ENCODE data around the gene HNRNPL. TPM values are rescaled to one million over a fixed set of nuclear protein-coding genes. Genes with fewer than 3 reads are reported as not detected.
"Not testable (repeated sequence)": the region's sequence is repeated elsewhere in the genome, so short reads cannot be mapped to it uniquely, and the experiment has no call there.

HNRNPL gene
- total RNA-seq, 1 donor from 2014 or later, result 572 TPM

- intact Hi-C loops (cut with micrococcal nuclease), result loop anchor here (1.0 kb wide), 3 partner anchors 18 to 141 kb away; partner anchors contain the start of gene ECH1
These were observed 20.2 kb upstream of the HNRNPL start for GRCh38 chr19:38869836-38870607.

- intact Hi-C loops (cut with micrococcal nuclease), result loop anchor here (1.0 kb wide), 2 partner anchors 17 to 140 kb away; no protein-coding TSS in a partner anchor
These were observed 19.5 kb upstream of the HNRNPL start for GRCh38 chr19:38869160-38869835.

- intact Hi-C loops (cut with micrococcal nuclease), result no loop called here
These were observed 18.8 kb upstream of the HNRNPL start for GRCh38 chr19:38868551-38868950.

GRCh38 chr19:38867171-38867780, 17.5 kb upstream of the HNRNPL start:
- intact Hi-C loops (cut with micrococcal nuclease), result no loop called here

GRCh38 chr19:38862321-38863059, 12.7 kb upstream of the HNRNPL start:
- intact Hi-C loops (cut with micrococcal nuclease), result no loop called here

- intact Hi-C loops (cut with micrococcal nuclease), result no loop called here
These were observed 11.6 kb upstream of the HNRNPL start for GRCh38 chr19:38861368-38861767.

GRCh38 chr19:38859631-38860204, 9.9 kb upstream of the HNRNPL start:
- intact Hi-C loops (cut with micrococcal nuclease), result not testable (repeated sequence)

GRCh38 chr19:38856813-38857212, 7.0 kb upstream of the HNRNPL start:
- intact Hi-C loops (cut with micrococcal nuclease), result no loop called here

GRCh38 chr19:38855751-38856150, 6.0 kb upstream of the HNRNPL start:
- intact Hi-C loops (cut with micrococcal nuclease), result not testable (repeated sequence)

- intact Hi-C loops (cut with micrococcal nuclease), result loop anchor here (5.0 kb wide), 2 partner anchors 208 to 453 kb away; partner anchors contain the start of genes ACTN4 and FAM98C
These were observed 5.2 kb upstream of the HNRNPL start for GRCh38 chr19:38854961-38855360.

GRCh38 chr19:38853214-38853613, 3.4 kb upstream of the HNRNPL start:
- intact Hi-C loops (cut with micrococcal nuclease), result loop anchor here (5.0 kb wide), 2 partner anchors 206 to 451 kb away; partner anchors contain the start of genes ACTN4 and FAM98C

GRCh38 chr19:38852231-38853044, 2.7 kb upstream of the HNRNPL start:
- intact Hi-C loops (cut with micrococcal nuclease), result loop anchor here (1.0 to 5.0 kb wide), 3 partner anchors 17 to 450 kb away; partner anchors contain the start of genes ACTN4 and FAM98C

- intact Hi-C loops (cut with micrococcal nuclease), result loop anchor here (1.0 to 5.0 kb wide), 3 partner anchors 18 to 449 kb away; partner anchors contain the start of genes ACTN4 and FAM98C
These were observed 1.9 kb upstream of the HNRNPL start for GRCh38 chr19:38851622-38852230.

- intact Hi-C loops (cut with micrococcal nuclease), result loop anchor here (1.0 to 5.0 kb wide), 6 partner anchors 20 to 449 kb away; partner anchors contain the start of genes ACTN4, ECH1, FAM98C and MRPS12
These were observed 1.3 kb upstream of the HNRNPL start for GRCh38 chr19:38850976-38851621.

GRCh38 chr19:38850436-38850975, 720 bp upstream of the HNRNPL start:
- intact Hi-C loops (cut with micrococcal nuclease), result loop anchor here (1.0 to 5.0 kb wide), 6 partner anchors 19 to 448 kb away; partner anchors contain the start of genes ACTN4, ECH1, FAM98C and MRPS12

- intact Hi-C loops (cut with micrococcal nuclease), result no loop called here
These were observed 483 bp downstream of the HNRNPL start for GRCh38 chr19:38849147-38849859.

- intact Hi-C loops (cut with micrococcal nuclease), result no loop called here
These were observed 1.3 kb downstream of the HNRNPL start for GRCh38 chr19:38848299-38849146.

Data from T-helper 2 cell treated with Interferon-gamma antibody and Interleukin-4, amounts not matched to agents 100 ng/mL and 5 ng/mL, for 36 hours (primary cell).